NCI-H446 treated with DMSO at 0.1 percent for 48 hours (cell line): ENCODE results near the gene OSR1.

Source experiments
- DNase-seq: peaks from one replicate; lab custom pipeline; 2025; lab: John Stamatoyannopoulos, UW

The OSR1 gene

DNA sequence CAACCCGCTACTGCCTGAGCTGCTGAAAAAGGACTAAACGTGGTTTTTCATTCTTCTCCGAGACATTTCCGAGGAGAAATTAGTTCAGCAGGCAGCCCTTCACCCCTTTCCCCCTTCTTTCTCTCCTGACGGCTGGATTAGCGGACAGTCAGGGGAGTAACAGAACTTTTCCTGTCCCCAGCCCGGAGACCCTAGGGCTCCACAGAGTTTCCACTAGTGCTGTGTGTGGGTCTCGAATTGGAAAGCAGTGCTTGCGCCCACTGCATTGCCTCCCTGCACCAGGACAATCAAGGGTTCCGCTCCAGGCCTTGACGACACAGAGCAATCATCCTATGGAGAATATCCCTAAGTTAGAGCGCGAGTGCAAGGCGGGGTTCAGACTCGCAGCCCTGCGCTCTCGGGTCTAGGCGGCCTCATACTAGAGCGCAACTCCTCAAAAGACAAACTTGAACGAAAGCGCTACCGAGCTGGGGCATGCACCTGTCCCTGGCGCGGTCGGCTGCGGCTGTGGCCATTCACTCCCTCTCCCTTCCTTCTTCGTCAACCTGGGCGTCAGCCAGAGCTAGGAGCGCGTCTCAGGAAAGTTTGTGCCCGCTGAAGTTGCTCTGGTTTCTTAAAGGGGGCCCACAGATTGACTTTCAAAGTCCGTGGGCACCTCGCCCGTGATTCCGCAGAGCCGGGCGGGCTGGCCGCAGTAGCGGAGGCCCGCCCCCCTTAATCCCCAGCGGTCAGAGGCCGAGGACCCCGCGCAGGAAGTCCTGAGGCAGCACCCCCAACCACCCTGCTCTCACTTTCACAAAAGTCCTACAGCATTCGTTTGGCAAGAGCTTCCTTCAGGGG is 801 bp downstream of the OSR1 start:
- DNase-seq = no peak

DNA sequence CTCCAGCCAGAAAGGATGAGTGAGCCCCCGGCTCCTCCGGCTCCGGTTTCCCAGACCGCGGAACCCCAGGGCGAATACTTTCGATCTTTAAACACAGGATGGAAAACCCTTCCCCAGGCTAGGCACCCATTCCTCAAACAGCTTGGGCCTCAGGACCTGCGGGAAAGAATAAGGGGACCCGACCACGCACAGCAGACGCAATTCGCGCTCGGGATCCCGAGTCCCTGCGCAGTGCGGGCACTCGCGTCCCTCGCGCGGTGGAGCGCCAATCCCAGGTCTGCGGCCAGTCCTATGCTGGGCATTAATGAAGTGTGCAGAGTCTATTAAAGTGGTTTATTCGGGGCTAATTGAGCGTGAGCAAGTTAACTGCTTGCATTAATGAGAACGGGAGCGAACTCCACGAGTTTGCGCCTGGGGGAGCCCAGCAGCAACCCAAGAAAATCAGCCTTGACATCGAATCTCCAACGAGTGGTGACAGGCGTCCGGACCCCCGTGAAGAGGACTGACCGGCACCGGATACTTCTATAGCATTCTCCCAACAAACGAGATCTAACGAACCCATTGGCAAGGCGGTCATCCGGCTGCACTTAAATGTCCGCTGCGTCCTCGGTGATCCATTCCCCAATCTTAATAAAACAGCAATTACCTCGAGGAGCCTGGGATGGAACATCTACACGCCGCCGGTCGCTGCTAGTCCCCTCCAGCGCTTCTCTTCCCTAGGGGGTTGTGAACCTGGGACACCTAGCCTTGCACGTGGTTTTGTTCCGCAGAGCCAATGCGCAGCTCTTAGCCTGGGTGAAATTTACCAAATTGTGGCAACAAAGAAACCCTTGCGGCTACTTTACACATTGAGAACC is 1.6 kb downstream of the OSR1 start:
- DNase-seq = no peak

DNA sequence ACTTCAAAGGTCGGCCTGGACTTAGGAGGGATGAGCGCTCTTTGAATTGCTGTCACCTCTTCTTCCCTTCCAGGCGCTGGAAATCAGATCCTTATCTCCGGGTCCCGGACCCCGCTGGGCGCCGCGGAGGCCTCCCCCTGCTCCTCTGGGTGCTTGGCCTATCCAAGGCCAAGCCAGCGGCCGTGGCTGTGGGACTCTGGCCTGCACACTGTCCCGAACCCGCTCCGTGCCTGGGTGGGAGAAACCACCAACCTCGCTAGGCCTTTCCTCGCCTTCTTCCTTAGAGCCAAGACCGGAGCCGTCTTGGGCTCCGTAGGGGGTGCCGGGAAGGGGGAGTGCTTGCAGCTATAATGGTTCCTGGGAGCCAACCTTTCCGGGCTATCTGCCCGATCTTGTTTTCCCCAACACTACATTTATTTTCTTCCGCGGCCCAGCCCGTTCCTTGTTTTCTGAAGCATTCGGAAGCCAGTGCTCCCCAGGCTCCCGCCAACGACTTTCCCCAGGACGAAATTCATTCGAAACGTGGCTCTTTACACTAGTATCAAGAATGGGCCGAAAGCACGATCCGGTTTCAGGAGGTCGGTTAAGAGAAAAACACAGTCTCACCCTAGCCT is 2.4 kb downstream of the OSR1 start:
- no peak for DNase-seq

DNA sequence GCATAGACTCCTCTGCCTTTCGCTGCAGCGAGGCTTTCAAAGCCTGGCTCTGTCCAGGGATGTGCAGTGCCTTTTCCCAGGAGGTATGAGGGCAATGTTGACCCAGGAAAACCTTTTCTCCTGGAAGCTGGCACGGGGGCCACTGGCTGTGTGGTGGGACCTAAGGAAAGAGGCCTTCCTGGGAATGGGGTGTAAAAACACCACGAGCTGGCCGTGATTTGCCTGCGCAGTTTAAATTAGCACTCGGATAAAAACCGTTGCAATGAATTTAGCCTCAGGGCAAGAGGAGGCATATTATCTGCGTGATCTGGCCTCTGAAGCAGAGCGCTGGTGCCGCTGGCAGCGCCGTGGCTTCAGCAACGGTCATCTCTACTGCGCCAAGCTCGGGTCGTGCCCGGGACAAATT is 3.0 kb downstream of the OSR1 start:
- no peak for DNase-seq

DNA sequence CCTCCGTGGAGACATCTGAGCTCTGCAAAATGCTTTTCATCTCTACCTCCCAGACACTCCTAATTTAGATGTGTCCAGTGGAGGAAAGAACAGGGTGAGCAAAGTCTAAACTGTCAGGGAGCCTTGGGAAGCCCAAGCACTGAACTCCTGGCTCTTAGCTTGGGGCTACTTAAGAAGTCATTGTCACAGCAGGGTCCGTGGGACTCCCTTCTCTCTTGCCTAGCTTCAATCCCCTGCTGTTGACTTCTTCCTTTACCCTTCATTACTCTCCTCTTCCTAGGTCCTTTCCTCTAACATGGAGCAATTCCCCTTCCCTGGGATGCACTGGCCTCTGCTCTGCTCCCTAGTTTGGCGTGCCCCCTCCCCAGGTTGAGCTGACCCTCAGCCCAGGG is 3.4 kb downstream of the OSR1 start:
- no peak for DNase-seq

DNA sequence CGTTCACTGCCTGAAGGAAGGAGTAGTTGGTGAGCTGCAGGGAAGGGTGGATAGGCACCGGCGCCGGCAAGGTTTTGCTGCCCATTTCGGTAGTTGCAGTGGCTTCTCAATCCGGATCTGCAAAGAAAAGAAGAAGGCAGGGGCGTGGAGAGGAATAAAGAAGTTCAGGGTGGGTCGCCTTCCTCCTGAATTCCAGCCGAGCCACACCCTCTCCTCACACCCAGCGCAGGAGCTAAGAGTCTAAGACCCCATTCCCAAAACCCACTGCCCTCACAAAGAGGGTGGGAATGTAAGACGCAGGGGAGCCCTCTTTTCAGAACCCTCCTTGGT is 4.7 kb downstream of the OSR1 start:
- DNase-seq = no peak

DNA sequence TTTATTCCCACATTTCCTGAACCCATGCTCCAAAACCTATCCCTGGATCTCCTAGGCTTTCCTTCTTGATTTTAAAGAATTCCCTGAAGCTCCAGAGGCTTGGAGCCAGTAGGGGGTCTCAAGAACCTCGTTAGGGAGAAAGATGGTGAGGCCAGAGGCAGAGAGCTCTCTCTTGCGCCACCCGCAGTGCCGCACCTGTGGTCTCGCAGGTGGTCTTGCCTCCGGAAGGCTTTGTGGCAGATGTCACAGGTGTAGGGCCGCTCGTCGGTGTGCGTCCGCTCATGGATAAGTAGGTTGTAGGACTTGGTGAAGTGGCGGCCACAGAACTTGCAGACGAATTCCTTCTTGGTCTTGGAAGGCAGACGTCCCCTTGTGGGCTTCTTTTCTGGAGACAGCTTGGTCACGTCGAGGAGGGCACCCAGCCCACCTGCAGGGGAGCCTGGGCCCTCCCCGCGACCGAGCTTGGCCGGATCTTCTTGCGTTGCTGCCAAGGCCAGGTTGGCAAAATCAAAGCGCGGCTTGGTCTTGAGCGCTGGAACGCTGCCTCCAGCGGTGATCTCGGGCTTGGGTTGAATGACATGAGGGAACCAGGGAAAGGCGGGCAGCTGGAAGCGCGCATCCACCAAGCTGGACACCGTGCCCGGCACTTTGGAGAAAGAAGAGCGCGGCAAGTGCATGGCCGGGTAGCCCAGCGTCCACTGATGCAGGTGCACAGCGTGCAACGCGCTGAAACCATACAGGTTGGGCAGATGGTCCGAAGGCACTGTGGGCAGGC is 5.3 kb downstream of the OSR1 start:
- no peak for DNase-seq

DNA sequence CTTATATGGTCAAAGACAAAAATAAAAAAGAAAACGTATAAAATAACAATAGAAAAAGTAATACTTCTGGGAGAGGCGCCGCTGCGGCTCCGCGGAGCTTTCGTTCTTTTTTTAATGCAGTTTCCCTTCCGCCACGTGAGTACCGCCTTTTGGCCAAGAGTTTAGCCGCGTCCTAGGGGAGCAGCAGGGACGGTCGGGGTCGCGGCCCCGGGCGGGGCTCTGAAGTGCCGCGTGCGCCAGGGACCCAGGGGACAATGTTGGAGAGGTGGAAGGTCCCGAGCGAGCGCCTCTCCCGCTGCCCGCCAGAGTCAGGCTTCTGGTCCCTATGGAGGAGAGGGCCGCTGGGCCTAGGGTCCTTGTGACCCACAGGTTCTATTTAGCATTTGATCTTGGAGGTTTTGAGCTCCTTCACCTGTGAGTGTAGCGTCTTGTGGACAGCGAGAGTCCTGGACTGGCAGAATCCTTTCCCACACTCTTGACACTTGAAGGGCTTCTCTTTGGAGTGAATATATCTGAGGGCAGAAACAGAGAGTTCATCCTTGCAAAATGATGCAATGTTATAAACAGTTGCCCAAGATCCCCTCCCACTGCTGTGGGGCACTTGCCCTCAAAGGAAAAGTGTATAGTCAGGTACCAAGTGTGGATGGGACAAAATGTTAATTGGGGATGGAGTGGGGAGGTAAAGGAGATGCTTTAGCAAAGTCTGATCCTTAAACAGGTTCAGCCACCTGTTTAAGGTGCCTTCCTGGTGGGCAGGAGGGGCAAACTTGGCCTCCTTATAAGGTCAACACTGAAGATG is 6.3 kb downstream of the OSR1 start:
- DNase-seq = no peak

DNA sequence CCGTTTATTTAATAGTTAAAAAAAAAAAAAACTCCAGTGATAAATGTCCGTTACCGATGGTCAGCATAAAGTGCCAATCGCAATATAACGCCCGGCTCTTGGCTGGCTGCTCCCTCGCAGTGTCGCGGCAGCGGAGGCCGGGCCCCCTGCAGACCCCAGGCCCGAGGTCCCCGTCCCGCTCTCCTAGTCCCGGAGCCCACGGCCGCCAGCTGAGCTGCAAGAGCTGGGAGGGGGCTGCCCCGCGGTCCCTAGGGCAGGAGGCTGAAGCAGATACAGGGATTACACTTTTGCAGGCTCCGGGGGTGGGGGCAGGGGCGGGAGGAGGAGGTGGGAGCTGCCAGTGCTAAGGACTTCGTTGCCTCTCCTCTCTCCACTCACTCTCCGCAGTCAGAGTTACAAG is 6.9 kb downstream of the OSR1 start:
- DNase-seq = no peak

DNA sequence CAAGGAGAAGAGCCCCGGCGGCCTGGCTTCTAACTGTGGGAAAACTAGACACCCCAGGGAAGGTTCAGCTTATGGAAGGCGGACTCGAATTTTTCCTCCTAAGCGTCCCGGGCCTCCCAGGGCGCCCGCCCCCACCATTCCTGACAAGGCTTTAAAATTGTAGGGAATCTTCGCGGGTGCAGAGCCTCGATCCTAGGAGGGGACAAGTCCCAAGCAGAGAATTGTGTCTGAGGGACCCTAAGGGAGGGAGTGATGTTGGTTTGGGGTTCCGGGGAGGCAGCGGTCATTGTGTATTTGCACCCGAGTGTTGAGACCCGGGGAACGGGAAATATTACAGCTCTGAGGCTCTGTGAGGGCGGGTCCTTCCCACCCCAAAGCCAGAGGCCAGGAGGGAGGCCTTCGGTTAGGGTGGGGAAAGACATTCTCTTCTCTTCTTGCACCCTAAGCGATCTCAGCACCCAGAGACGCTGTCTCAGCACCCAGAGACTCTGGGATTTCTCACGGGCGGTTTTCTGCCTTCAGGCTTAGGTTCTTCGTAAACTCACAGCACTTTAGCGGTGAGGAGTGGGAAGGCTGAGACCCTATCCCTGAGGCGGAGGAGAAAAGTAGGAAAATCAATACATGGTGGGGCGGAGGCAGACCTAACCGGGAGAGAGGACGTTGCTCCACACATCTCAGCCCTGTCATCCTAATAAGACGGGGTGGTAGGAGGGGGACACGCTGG is 7.6 kb downstream of the OSR1 start:
- no peak for DNase-seq

DNA sequence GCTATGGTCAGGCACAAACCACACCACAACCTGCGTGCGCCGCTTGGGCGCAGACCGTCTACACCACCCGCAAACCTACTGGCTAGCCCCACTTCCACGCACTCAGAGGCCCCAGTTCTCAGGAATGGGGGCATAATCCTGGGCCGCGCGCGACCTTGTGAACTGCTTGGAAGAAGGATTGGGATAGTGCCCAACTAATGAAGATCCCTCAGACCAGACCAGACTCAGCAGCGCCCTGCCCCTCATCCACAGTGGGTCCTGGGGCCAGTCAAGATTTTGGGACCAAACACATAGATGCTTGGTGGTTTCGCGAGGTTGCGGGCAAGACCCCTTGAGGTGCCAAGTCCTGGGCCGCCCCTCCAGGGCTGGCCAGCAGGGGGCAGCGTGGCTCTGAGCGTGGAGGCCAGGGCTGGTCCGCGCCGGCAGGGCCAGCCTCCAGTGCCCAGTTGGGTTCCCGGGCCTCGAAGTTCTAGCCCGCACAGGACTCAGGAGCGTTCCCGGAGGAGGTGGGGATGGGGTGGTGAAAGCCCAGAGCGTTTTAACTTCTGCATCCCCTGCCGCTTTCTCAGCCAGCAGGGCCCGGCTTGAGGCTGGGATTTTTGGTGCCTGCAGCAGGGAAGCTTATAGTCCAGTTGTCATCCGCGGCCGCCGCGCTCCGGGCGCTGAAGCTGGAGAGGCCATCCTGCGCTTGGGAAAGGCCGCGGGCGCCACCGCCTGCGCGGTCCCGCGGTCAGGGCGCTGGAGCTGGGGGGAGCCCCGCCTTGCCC is 8.3 kb downstream of the OSR1 start:
- no peak for DNase-seq

DNA sequence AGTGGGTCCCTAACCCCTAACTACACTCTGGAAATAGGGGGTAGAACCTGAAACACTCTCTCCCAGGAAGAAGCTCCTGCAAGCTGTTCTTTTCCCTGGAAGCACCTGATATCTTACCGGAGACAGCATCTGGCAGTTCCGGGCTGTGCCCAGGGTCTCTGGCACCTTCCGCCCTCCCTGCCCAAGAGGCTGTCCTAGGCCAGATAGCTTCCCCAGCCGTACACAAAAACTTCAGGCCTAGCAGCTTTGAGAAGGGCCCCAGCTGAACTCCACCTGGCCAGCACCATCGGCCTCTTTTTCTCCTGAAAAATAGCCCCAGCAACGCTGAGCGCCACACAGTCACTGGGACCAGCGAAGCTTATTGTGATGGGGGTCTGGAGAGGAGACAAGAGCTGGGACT is 9.7 kb downstream of the OSR1 start:
- DNase-seq = no peak

DNA sequence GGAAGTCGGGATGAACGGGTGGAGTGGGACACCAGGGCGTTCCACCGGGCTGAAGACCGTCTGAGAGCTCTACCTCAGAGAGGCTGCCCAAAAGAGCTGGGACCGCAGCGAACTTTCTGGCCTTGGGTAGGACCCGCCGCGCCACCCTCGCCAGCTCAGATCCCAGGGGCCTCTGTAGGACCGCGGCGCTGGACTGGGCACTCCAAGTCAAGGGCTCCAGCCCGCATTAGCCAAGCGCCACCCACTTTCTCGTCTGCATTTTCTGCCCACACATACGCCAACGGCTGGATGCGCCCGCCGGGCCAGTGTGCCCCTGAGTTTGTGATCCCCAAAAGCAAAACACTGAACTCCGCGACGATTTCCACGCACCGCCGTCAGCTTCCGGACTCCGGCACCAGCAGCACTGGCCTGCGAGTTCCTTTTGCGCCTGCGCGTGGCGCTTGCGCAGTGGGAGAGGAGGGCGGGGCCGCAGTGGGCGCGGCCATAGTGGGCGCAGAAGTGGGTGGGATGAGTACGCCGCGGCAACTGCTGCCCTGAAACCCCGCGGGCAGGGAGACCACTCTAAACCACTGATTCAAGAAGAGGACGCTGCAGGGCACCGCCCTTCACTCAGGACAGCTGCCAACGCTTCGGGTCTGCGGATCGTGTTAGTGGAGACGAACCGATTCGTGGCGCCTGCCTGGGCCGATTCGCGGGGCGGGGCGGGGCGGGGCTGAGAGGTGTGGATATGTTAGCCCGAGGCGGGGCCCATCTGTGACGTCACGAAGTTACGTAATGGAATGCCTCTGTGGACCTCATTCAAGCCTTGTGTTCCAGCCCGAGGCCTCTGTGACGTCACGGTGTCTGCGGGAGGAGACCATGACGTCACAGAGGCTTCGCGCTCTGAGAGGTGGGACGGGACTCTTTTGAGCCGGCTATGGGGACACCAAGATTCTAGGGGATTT is 10.5 kb downstream of the OSR1 start:
- DNase-seq = peak; percentile 60

DNA sequence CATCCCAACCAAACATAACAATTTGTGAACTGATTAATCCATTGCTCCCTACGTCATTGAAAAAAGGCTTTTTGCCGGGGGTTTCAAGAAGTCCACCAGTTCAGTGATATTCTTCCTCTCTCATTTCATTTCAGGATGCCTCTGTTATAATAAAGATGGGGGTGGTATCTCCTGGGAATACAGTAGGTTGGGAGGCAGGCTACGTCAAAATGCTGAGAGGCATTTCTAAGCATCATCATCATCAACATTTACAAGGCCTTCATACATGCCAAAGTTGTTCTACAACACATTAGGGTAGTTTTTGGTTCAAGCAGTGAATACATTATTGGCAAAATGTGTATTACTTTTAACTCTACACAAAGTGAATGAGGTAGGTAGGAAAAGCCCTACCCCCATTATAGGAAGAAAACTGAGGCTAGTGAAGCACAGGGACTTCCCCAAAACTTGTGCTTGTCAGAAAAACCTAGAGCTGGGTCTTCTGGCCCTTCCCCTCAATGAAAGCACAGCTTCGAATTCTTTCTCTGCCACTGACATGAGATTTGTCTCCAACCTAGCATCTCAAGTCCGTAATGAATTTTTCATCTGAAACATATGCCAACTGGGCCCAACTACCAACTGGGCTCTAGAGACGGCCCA is 11.3 kb downstream of the OSR1 start:
- DNase-seq = no peak

DNA sequence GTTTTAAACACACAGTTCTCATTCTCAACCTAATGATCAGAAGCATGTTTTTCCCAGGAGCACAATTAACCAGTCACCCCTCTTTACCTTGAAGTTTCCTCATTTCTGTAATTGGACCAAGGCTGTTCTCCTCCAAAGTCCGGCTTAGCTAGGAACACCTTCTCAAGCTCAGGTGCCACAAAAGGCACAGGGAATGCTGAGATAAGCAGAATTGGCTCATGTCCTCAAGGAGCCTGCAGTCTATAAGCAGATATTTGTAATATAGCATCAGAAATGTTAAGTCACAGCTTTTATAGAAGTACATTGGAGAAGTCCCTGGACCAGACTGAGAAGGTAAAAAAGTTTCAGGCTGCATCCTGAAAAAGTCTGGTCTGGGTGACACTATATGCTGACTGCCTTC is 20.7 kb downstream of the OSR1 start:
- no peak for DNase-seq

DNA sequence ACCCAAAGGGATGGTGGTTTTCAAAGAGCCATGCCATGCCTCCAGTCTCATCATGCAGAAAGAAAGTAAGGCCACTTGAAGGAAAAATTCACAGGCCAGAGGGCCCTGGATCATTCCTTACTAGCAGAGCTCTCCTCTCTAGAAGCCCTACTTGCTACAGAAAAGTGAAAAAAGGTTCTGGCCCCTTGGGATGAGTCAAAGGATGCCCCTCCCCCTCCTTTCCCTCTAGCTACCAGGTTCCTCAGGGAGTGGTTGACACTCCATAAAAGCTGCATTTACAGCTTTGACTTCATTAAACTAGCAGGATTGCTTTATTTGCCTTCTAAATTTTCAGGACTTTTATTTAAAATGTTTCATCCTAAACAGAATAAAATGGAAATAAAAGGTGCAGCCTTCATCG is 21.2 kb downstream of the OSR1 start:
- DNase-seq = no peak

DNA sequence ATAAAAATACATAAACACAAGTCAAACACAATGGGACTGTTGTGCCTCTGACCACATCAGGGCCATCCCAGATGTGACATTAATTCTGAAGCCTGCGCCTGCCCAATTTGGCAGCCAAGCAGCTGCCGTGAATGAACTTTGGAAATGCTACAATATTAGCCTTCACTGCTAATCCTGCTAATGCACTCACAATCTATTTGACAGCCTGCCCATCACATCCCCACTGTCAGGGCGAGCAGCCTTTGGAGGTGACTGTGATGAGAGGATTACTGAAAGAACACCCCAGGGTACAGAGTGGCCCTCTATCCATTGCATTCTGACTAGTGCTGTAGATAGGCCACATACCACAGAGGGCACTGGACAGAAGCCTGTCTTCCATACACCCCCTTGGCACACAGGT is 21.6 kb downstream of the OSR1 start:
- DNase-seq = no peak

DNA sequence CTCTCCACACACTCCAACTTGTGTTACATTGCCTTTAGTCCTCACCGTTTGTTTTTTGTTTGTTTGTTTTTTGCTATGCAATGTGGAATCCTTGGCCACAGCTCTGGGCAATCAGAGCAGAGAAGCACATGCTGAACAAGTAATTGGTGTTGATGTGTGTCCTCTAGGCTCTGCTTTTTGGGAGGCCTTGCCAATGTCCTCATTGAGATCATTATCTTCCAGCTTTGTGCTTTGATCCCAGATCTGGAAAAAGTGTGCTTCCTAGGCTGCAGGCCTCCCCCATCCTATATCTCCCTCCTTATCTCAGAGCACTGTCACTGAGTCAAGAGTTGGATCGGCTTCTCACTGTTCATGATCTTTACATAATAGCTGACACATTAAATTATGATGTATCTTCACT is 25.9 kb downstream of the OSR1 start:
- no peak for DNase-seq
